HepG2 (cell line): Measurements from ENCODE around the gene EVL. TPM values are rescaled to one million over a fixed set of nuclear protein-coding genes. Genes with fewer than 3 reads are reported as not detected.

Source experiments
- AKAP8 ChIP-seq: sonication (generic); formaldehyde crosslinking; IDR thresholded peaks from 2 replicates; pipeline ENCODE4 v1.5.1; 2020; ENCODE audit warnings: mild to moderate bottlenecking, missing genetic modification reagents
- MBD4 ChIP-seq: IDR thresholded peaks from 2 replicates; pipeline ENCODE4 v1.6.1; 2012; ENCODE audit warnings: low read length, inconsistent platforms, borderline replicate concordance
- ZFP82 ChIP-seq: sonication (generic); formaldehyde crosslinking; IDR thresholded peaks from 2 replicates; pipeline ENCODE4 v1.5.1; 2020; ENCODE audit warnings: mild to moderate bottlenecking, missing genetic modification reagents, borderline replicate concordance
- ZNF512B ChIP-seq: sonication (generic); formaldehyde crosslinking; IDR thresholded peaks from 2 replicates; pipeline ENCODE4 v1.5.1; 2020; ENCODE audit warnings: missing genetic modification reagents, mild to moderate bottlenecking, borderline replicate concordance
- ZNF839 ChIP-seq: sonication (generic); formaldehyde crosslinking; IDR thresholded peaks from 2 replicates; pipeline ENCODE4 v1.4.0; 2020; ENCODE audit warnings: missing genetic modification reagents, mild to moderate bottlenecking, borderline replicate concordance
- polyA plus RNA-seq, 8 experiments: library from polyadenylated mRNA; depleted of rRNA in 3 of 8; stranded (reverse) in 7 of 8; unstranded in 1 of 8; fragments of >200 nt; fragmentation: Illumina TruSeq in 4 of 8; extraction: Trizol in 4 of 8; gene quantifications; 2 replicates each; pipeline versions ENCODE4 v1.2.1 to v1.2.3, GENCODE V29; 2011 to 2016; ENCODE audit warnings: low read depth in 4 of 8, missing spikeins in 1 of 8, mixed read lengths in 1 of 8; ENCODE audit not compliant: insufficient read depth in 1 of 8
- total RNA-seq, 5 experiments: library from RNA; depleted of rRNA; stranded (reverse); fragments of >200 nt; fragmentation: Illumina TruSeq; extraction: Trizol; gene quantifications; 2 replicates each; pipeline ENCODE4 v1.2.3, GENCODE V29; 2016; ENCODE audit warnings: low read depth in 1 of 5
- TF ChIP-seq, protein P1 (sequence below): sonication (generic); formaldehyde crosslinking; IDR thresholded peaks from 2 replicates; pipeline ENCODE4 v1.4.0; 2020; ENCODE audit warnings: missing genetic modification reagents
- TF ChIP-seq, protein P2 (sequence below): sonication (generic); formaldehyde crosslinking; IDR thresholded peaks from 2 replicates; pipeline ENCODE4 v1.8.1; 2022; ENCODE audit warnings: mild to moderate bottlenecking, missing genetic modification reagents

Gene EVL
- total and polyA plus RNA-seq, 2 of the 13 experiments (the other 11 are each of a cell fraction or from before 2014, with no cell fraction given), result 15.1 to 31.2 TPM

DNA sequence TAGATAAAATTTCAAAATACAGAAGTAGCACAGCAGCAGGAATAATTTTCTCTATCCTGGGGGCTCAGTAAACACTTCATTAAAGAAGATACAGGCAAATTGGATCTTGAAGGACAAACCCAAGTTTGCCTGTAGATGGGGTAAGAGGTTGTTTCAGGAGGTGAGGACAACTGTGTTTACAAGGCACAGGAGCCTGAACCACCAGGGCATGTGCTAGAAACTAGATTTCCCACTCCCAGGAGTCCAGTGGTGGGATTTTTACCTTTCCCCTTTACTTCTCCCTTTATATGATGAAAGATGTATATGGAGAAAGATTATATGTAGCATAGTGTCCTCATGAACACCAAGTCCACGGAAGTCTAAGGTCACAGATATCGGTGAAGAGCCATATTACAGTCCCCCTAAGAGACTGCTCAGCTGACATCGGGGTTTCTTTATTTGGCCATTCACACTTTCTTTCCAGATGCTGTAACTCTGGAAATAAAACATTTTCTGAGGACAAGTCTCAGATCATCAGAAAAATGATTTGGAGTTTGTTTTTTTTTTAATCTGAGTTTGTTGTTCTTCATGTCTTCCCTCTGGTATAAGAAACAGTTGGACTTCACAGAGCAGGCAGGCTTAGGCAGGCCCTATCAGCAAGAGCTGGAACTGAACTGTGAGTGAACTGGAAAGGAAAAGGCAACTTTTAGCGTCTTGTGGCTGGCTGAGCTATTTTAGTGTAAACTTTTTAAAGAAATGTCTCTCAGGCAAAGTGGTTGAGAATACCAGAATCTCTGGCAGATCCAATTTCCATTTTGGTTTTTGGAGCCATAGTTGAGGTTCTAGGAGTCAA, 8.0 kb upstream of the EVL start (continued):
- TF ChIP-seq, protein P1, sequence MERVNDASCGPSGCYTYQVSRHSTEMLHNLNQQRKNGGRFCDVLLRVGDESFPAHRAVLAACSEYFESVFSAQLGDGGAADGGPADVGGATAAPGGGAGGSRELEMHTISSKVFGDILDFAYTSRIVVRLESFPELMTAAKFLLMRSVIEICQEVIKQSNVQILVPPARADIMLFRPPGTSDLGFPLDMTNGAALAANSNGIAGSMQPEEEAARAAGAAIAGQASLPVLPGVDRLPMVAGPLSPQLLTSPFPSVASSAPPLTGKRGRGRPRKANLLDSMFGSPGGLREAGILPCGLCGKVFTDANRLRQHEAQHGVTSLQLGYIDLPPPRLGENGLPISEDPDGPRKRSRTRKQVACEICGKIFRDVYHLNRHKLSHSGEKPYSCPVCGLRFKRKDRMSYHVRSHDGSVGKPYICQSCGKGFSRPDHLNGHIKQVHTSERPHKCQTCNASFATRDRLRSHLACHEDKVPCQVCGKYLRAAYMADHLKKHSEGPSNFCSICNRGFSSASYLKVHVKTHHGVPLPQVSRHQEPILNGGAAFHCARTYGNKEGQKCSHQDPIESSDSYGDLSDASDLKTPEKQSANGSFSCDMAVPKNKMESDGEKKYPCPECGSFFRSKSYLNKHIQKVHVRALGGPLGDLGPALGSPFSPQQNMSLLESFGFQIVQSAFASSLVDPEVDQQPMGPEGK (CRISPR knock-in tag), result no peak
- TF ChIP-seq, protein P2, sequence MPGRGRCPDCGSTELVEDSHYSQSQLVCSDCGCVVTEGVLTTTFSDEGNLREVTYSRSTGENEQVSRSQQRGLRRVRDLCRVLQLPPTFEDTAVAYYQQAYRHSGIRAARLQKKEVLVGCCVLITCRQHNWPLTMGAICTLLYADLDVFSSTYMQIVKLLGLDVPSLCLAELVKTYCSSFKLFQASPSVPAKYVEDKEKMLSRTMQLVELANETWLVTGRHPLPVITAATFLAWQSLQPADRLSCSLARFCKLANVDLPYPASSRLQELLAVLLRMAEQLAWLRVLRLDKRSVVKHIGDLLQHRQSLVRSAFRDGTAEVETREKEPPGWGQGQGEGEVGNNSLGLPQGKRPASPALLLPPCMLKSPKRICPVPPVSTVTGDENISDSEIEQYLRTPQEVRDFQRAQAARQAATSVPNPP (CRISPR knock-in tag), result no peak
- TF ChIP-seq ZNF839 (CRISPR knock-in tag) (no peak), AKAP8 (CRISPR knock-in tag) (no peak), MBD4 (no peak), ZNF512B (CRISPR knock-in tag) (no peak), ZFP82 (CRISPR knock-in tag) (no peak)
